Uterus (tissue), 2 donors: ENCODE results near the gene AKAP17A.

ENCODE experiments used
- POLR2A ChIP-seq, 2 donors: fragments of 450-650 bp; IDR thresholded peaks; one replicate each; pipeline ENCODE4 v1.6.1; 2016; ENCODE audit warnings: antibody characterized with exemption in 2 of 2, mild to moderate bottlenecking in 1 of 2, moderate library complexity in 1 of 2
- TF ChIP-seq, protein P1 (sequence below), 4 experiments: fragments of 200-600 bp in 2 of 4; fragments of 450-650 bp in 2 of 4; sonication (generic) in 2 of 4; IDR thresholded peaks; one replicate each; pipeline ENCODE4 v1.5.1; 2016 to 2019; ENCODE audit warnings: antibody characterized with exemption in 4 of 4, mild to moderate bottlenecking in 2 of 4, moderate library complexity in 1 of 4

DNA sequence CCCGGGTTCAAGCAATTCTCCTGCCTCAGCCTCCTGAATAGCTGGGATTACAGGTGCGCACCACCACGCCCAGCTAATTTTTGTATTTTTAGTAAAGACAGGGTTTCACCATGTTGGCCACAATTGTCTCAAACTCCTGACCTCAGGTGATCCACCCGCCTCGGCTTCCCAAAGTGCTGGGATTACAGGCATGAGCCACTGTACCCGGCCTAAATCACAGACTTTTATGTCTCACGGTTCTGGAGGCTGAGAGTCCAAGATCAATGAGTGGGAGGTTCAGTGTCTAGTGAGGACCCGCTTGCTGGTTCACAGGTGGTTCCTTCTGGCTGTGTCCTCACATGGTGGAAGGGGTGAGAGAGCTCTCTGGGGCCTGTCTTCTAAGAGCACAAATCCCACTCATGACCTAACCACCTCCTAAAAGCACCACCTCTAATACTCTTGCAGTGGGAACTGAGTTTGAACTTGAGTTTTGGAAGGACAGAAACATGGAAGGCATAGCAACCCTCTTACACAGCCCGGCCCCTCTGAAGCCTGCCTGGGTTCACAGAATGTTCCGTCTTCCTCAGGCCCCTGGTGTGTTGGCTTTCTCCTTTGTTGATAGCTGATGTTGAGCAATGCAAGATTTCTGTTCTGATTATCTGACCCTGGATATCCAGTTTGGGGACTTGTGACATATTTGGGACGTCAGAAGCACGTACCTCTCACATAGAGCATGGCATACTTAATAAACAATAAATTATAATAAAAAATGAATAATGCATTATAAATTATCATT, 1.9 kb upstream of the AKAP17A start:
- TF ChIP-seq, protein P1, sequence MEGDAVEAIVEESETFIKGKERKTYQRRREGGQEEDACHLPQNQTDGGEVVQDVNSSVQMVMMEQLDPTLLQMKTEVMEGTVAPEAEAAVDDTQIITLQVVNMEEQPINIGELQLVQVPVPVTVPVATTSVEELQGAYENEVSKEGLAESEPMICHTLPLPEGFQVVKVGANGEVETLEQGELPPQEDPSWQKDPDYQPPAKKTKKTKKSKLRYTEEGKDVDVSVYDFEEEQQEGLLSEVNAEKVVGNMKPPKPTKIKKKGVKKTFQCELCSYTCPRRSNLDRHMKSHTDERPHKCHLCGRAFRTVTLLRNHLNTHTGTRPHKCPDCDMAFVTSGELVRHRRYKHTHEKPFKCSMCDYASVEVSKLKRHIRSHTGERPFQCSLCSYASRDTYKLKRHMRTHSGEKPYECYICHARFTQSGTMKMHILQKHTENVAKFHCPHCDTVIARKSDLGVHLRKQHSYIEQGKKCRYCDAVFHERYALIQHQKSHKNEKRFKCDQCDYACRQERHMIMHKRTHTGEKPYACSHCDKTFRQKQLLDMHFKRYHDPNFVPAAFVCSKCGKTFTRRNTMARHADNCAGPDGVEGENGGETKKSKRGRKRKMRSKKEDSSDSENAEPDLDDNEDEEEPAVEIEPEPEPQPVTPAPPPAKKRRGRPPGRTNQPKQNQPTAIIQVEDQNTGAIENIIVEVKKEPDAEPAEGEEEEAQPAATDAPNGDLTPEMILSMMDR (IDR thresholded peaks at IDR 0.05): no peak
- no peak for TF ChIP-seq POLR2A (IDR thresholded peaks at IDR 0.05)
